GM19351 (cell line): ENCODE results near the gene ANKRD36.
"Not testable (repeated sequence)": the region's sequence is repeated elsewhere in the genome, so short reads cannot be mapped to it uniquely, and the experiment has no call there.

Experiments
- ATAC-seq: cut with Tn5 transposase; IDR thresholded peaks from one replicate; pipeline ENCODE4 v1.9.1; 2021; ENCODE audit warnings: mild to moderate bottlenecking, moderate library complexity; ENCODE audit not compliant: unreplicated experiment

Gene ANKRD36

GRCh38 chr2:97112320-97113049 lies 468 bp upstream of the ANKRD36 start:
- ATAC-seq, result not testable (repeated sequence)

- ATAC-seq, result not testable (repeated sequence)
These were observed 916 bp downstream of the ANKRD36 start for GRCh38 chr2:97113882-97114255.

GRCh38 chr2:97129090-97129489 lies 16.1 kb downstream of the ANKRD36 start:
- ATAC-seq, result not testable (repeated sequence)

- ATAC-seq, result not testable (repeated sequence)
These were observed 31.1 kb downstream of the ANKRD36 start for GRCh38 chr2:97144016-97144415.

GRCh38 chr2:97166548-97166947 lies 53.6 kb downstream of the ANKRD36 start:
- ATAC-seq, result not testable (repeated sequence)

- not testable (repeated sequence) for ATAC-seq
These were observed 55.0 kb downstream of the ANKRD36 start for GRCh38 chr2:97167938-97168337.

- ATAC-seq, result not testable (repeated sequence)
These were observed 55.6 kb downstream of the ANKRD36 start for GRCh38 chr2:97168583-97168982.

GRCh38 chr2:97180391-97180790 lies 67.4 kb downstream of the ANKRD36 start:
- not testable (repeated sequence) for ATAC-seq

- not testable (repeated sequence) for ATAC-seq
These were observed 82.4 kb downstream of the ANKRD36 start for GRCh38 chr2:97195349-97195748.

GRCh38 chr2:97197251-97197650 lies 84.3 kb downstream of the ANKRD36 start:
- ATAC-seq, result not testable (repeated sequence)

GRCh38 chr2:97200887-97201286 lies 87.9 kb downstream of the ANKRD36 start:
- not testable (repeated sequence) for ATAC-seq

- not testable (repeated sequence) for ATAC-seq
These were observed 89.8 kb downstream of the ANKRD36 start for GRCh38 chr2:97202643-97203250.

- ATAC-seq, result no peak
These were observed 97.4 kb downstream of the ANKRD36 start for GRCh38 chr2:97210325-97210724.

- not testable (repeated sequence) for ATAC-seq
These were observed 102.1 kb downstream of the ANKRD36 start for GRCh38 chr2:97215025-97215424.

GRCh38 chr2:97230848-97231585 lies 118.1 kb downstream of the ANKRD36 start:
- not testable (repeated sequence) for ATAC-seq

- not testable (repeated sequence) for ATAC-seq
These were observed 120.0 kb downstream of the ANKRD36 start for GRCh38 chr2:97232981-97233380.

GRCh38 chr2:97233660-97234295 lies 120.8 kb downstream of the ANKRD36 start:
- ATAC-seq, result not testable (repeated sequence)

GRCh38 chr2:97261192-97261591 lies 148.2 kb downstream of the ANKRD36 start:
- ATAC-seq, result not testable (repeated sequence)

GRCh38 chr2:97266449-97266848 lies 153.5 kb downstream of the ANKRD36 start:
- ATAC-seq, result not testable (repeated sequence)

- ATAC-seq, result no peak
These were observed 154.6 kb downstream of the ANKRD36 start for GRCh38 chr2:97267411-97268074.
